Activated T-cell treated with anti-CD3 and anti-CD28 coated beads, Interleukin-2, amount 50 U/mL, for 4 hours (primary cell): ENCODE measurements around the gene CIAO2A. TPM values are rescaled to one million over a fixed set of nuclear protein-coding genes. Genes with fewer than 3 reads are reported as not detected.
A peak's percentile ranks its signal among the peaks of the same experiment; 100 is the strongest.

ENCODE experiments used
- ATAC-seq, 2 donors: fragments of 200-7000 bp; cut with Tn5 transposase; one replicate each; pipeline ENCODE4 v1.10.0; 2021
- DNase-seq: peaks from one replicate; pipeline ENCODE4 v3.0.0-alpha.2; 2020
- H3K27me3 Mint-ChIP-seq: one replicate; pipeline ENCODE4 v1.8.0; 2021; ENCODE audit warnings: low read depth, mixed read lengths
- H3K36me3 Mint-ChIP-seq: one replicate; pipeline ENCODE4 v1.8.0; 2022; ENCODE audit warnings: mixed read lengths; ENCODE audit not compliant: insufficient read depth
- H3K4me1 Mint-ChIP-seq: one replicate; pipeline ENCODE4 v1.8.0; 2021; ENCODE audit warnings: low read depth, mixed read lengths
- H3K4me3 Mint-ChIP-seq: one replicate; pipeline ENCODE4 v1.8.0; 2021; ENCODE audit warnings: mild to moderate bottlenecking, moderate library complexity, mixed read lengths
- H3K9me3 Mint-ChIP-seq: one replicate; pipeline ENCODE4 v1.8.0; 2021; ENCODE audit warnings: mixed read lengths
- total RNA-seq, 3 donors: library from RNA; stranded (reverse); gene quantifications; one replicate each; pipeline ENCODE4 v1.2.1, GENCODE V29; 2021

CIAO2A gene
- total RNA-seq, 3 donors from 2014 or later, result 37.5 to 45.4 (median 44.1) TPM

DNA sequence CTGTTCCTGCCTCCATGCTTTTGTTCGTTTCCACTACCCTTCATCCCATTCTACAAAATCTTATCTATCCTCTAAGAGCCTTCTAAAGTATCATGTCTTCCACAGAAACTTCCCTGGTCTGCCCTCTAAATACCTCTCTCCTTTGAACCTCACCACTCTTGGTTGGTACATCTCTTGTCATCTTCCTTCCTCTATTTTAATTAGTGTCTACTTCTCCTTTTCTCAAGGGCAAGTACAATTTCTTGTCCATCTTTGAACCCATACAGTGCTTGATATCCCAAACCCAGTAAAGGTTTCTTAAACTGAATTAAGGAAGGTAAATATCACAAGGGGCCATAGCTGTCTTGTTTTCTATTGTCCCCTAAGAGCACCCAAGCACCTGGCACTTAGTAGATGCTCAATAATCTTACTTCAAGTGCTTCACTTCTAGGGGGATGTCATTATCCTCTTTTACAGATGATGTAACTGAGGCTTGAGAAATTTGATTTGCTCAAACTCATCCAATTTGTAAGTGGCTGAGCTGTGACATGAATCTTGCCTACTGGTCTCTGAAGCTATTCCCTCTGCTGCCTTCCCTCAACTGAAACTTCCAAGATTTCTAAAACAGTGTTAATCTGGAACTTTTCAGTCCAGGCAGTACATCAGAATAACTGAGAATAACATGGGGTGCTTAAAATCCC is 44.7 kb downstream of the CIAO2A start:
- Mint-ChIP-seq H3K36me3 (no peaks in the 10 kb centered on the region), H3K27me3 (peaks cover 3% of the 10 kb centered on the region), H3K4me3 (no peak overlapping the region), H3K4me1 (peaks cover 20% of the 10 kb centered on the region), H3K9me3 (no peaks in the 10 kb centered on the region)
- ATAC-seq, result no peak
- no peak for DNase-seq

GRCh38 chr15:64046421-64047153 is 47.1 kb downstream of the CIAO2A start, which contains the start of gene DAPK2:
TSS of gene DAPK2 (minus strand) at chr15:64046485. CDS start at chr15:64040261, 6,224 bp downstream.
- H3K9me3 Mint-ChIP-seq, result no peaks in the 10 kb centered on the region
- H3K4me3 Mint-ChIP-seq, result peak within 1 kb of the TSS; percentile 72
- H3K4me1 Mint-ChIP-seq, result peaks cover 20% of the 10 kb centered on the region
- DNase-seq (peak; percentile 66), ATAC-seq (peak; percentile 92)
- peaks cover 3% of the 10 kb centered on the region for H3K27me3 Mint-ChIP-seq
- H3K36me3 Mint-ChIP-seq, result no peaks in the 10 kb centered on the region

DNA sequence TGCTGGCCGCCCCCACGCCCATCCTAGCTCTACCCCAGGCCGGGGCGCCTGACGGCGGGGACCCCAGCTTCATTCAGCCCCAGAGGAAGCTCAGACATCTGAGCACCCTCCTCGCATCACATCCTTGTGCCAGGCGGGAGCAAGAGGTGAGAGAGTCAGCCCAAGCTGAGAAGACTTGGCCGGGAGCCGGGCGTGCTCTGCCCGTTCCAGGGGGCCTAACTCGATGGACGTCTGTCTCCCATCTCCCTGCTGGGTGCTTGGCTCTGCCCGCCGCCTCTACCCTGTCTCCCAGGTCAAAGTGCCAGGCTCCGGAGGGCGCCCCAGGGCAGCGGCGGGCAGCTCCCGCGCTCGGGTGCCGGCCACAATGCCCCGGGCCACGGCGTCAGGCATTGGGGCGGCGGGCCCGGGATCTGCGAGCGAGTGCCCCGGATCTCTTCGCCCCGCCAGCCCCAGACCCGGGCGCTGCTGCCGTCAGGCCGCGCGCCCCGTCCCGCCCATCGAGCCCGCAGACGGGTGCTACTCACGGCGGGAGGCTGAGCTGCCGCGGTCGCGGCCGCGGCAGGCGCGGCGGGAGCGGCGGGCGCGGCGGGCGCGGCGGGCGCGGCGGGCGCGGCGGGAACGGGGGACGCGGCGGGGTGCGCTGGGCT is 47.7 kb downstream of the CIAO2A start:
- no peak for DNase-seq
- peak; percentile 67 to 72 for ATAC-seq
- Mint-ChIP-seq H3K4me3 (peak overlapping the region; percentile 70), H3K27me3 (peaks cover 3% of the 10 kb centered on the region), H3K4me1 (peaks cover 20% of the 10 kb centered on the region), H3K9me3 (no peaks in the 10 kb centered on the region), H3K36me3 (no peaks in the 10 kb centered on the region)

DNA sequence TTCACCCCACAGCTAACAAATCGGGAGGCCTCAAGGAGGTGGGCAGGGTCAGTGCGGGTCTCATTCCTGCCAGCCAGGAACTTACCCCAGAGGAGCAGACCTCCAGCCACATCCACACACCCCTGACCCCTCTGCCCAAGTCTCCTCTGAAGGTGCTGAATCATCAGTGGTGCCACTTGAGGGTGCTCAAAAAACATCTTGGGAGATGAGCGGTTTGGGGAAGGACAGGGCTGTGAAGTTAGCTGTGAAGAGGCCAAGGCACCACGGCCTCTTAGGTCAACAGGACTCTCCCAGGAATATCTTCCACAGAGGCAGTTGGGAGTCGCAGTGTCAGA is 48.6 kb downstream of the CIAO2A start:
- Mint-ChIP-seq H3K4me1 (peaks cover 16% of the 10 kb centered on the region), H3K36me3 (no peaks in the 10 kb centered on the region), H3K4me3 (peak overlapping the region; percentile 70), H3K27me3 (peaks cover 3% of the 10 kb centered on the region), H3K9me3 (no peaks in the 10 kb centered on the region)
- DNase-seq (no peak), ATAC-seq (no peak)

- Mint-ChIP-seq H3K27me3 (peaks cover 3% of the 10 kb centered on the region), H3K4me3 (peak overlapping the region; percentile 70), H3K9me3 (no peaks in the 10 kb centered on the region), H3K4me1 (peaks cover 16% of the 10 kb centered on the region), H3K36me3 (no peaks in the 10 kb centered on the region)
- DNase-seq, result no peak
- ATAC-seq, result no peak
Observed at GRCh38 chr15:64044300-64045100, 49.1 kb downstream of the CIAO2A start.

DNA sequence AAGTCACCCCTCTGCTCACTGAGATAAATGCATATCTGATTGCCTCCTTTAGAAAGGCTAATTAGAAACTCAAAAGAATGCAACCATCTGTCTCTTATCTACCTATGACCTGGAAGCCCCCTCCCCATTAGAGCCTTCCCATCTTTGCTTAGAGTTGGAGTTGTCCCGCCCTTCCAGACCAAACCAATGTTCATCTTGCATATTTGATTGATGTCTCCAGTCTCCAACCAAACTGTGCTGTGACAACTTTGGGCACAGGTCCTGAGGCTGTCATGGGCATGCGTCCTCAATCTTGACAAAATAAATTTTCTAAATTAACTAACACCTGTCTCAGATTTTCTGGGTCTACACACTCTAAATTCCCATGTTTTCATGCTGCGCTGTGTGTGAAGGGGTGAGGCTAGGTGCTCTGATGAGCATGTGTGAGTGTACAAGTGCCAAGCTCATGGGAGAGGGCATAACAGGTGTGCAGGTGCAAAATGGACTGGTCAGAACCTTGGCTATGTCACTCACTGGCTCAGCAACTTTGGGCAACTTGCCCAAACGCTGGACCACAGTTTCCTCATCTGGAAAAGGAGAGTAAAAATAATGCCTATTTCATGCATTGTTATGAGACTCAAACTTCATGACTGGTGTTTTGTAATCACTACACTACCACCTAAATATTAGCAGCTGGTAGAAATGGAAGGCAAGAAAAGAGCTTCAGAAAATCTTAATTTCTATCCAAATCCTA is 54.6 kb downstream of the CIAO2A start:
- DNase-seq (no peak), ATAC-seq (no peak)
- Mint-ChIP-seq H3K27me3 (no peaks in the 10 kb centered on the region), H3K36me3 (peaks cover 3% of the 10 kb centered on the region), H3K4me3 (no peak overlapping the region), H3K9me3 (no peaks in the 10 kb centered on the region), H3K4me1 (no peaks in the 10 kb centered on the region)

GRCh38 chr15:64037966-64038365 is 55.7 kb downstream of the CIAO2A start:
- DNase-seq (no peak), ATAC-seq (no peak)
- Mint-ChIP-seq H3K36me3 (peaks cover 3% of the 10 kb centered on the region), H3K9me3 (no peaks in the 10 kb centered on the region), H3K27me3 (no peaks in the 10 kb centered on the region), H3K4me3 (no peak overlapping the region), H3K4me1 (no peaks in the 10 kb centered on the region)

- Mint-ChIP-seq H3K4me3 (no peak overlapping the region), H3K27me3 (no peaks in the 10 kb centered on the region), H3K9me3 (no peaks in the 10 kb centered on the region), H3K36me3 (peaks cover 3% of the 10 kb centered on the region), H3K4me1 (peaks cover 4% of the 10 kb centered on the region)
- no peak for DNase-seq
- ATAC-seq, result no peak
Observed at GRCh38 chr15:64037116-64037515, 56.5 kb downstream of the CIAO2A start.

DNA sequence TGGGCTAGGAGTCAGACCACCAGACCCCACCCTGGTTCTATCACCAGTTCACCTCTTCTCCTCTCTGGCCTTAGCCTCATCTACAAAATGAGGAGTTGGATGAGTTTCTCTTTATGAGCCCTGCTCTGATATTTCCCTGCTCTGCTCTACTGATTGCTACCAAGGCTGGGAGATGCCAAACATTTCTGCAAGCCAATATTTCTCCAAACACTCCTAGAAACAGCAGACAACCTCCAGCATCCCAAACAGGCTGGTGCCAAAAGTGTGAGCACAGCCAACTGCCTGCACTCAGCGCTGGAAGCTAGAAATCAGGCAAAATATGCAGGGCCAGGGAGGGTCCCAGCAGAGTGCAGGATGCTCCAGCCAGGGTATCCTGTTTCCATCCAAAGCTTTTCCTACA is 58.1 kb downstream of the CIAO2A start:
- Mint-ChIP-seq H3K9me3 (no peaks in the 10 kb centered on the region), H3K36me3 (peaks cover 3% of the 10 kb centered on the region), H3K27me3 (no peaks in the 10 kb centered on the region), H3K4me1 (peaks cover 12% of the 10 kb centered on the region), H3K4me3 (no peak overlapping the region)
- DNase-seq (no peak), ATAC-seq (no peak)

DNA sequence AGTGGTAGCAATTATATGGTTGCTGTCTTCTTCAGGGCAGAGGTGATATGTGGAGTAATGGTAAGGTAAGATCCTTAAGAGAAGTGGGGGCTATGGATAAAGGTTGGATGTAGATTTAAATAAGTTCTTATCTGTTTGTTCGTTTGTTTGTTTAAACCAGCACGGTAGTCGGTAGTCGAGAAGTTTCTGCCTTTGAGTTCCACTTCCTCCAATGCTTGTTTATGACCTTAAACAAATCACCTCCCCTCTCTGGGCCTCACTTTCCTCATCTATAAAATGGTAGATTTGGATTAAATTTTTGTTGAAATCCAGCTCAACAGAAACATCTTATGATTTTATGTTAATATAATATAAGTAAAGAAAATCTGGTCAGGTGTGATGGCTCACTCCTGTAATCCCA is 59.1 kb downstream of the CIAO2A start:
- H3K4me1 Mint-ChIP-seq, result peaks cover 16% of the 10 kb centered on the region
- DNase-seq (no peak), ATAC-seq (no peak)
- peaks cover 3% of the 10 kb centered on the region for H3K36me3 Mint-ChIP-seq
- H3K4me3 Mint-ChIP-seq, result no peak overlapping the region
- no peaks in the 10 kb centered on the region for H3K27me3 Mint-ChIP-seq
- H3K9me3 Mint-ChIP-seq, result no peaks in the 10 kb centered on the region

- no peaks in the 10 kb centered on the region for H3K27me3 Mint-ChIP-seq
- peaks cover 2% of the 10 kb centered on the region for H3K36me3 Mint-ChIP-seq
- ATAC-seq, result no peak
- peaks cover 19% of the 10 kb centered on the region for H3K4me1 Mint-ChIP-seq
- DNase-seq, result no peak
- H3K4me3 Mint-ChIP-seq, result no peak overlapping the region
- H3K9me3 Mint-ChIP-seq, result no peaks in the 10 kb centered on the region
Observed at GRCh38 chr15:64032329-64032728, 61.3 kb downstream of the CIAO2A start.

- peaks cover 19% of the 10 kb centered on the region for H3K4me1 Mint-ChIP-seq
- H3K4me3 Mint-ChIP-seq, result no peak overlapping the region
- H3K36me3 Mint-ChIP-seq, result no peaks in the 10 kb centered on the region
- H3K27me3 Mint-ChIP-seq, result no peaks in the 10 kb centered on the region
- no peaks in the 10 kb centered on the region for H3K9me3 Mint-ChIP-seq
- no peak for ATAC-seq
- no peak for DNase-seq
Observed at GRCh38 chr15:64030123-64030522, 63.5 kb downstream of the CIAO2A start.

DNA sequence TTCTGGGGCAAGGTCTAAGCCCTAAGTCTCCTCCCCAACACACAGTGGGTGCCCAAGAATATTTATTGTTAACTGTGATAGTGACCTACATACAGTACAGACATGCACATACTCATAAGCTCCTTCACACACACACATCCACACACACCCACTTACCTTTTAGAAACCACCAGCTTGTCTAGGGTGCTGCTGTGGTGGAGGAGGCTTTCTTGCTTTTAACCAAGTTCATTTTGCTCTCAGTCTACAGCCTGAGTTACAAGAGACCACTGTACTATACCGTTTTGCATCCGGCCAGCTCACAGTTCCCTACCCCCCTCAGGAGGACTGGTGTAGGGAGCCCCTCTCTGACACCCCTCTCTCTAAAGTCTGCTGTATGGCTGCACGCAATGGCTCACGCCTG is 64.0 kb downstream of the CIAO2A start:
- no peaks in the 10 kb centered on the region for H3K36me3 Mint-ChIP-seq
- H3K4me1 Mint-ChIP-seq, result peaks cover 19% of the 10 kb centered on the region
- H3K4me3 Mint-ChIP-seq, result no peak overlapping the region
- H3K9me3 Mint-ChIP-seq, result no peaks in the 10 kb centered on the region
- no peaks in the 10 kb centered on the region for H3K27me3 Mint-ChIP-seq
- peak; percentile 48 to 76 for ATAC-seq
- DNase-seq, result no peak

GRCh38 chr15:64029110-64029509 is 64.5 kb downstream of the CIAO2A start:
- DNase-seq (no peak), ATAC-seq (peak in 1 of 2 donors; percentile 34)
- Mint-ChIP-seq H3K36me3 (no peaks in the 10 kb centered on the region), H3K9me3 (no peaks in the 10 kb centered on the region), H3K27me3 (no peaks in the 10 kb centered on the region), H3K4me1 (peaks cover 19% of the 10 kb centered on the region), H3K4me3 (no peak overlapping the region)
